CD4-positive, alpha-beta T cell treated with Interleukin-1 beta for 1 hour (primary cell): Measurements from ENCODE around the gene PIK3CD.

ENCODE experiments used
- DNase-seq, 2 donors: peaks; one replicate each; pipeline ENCODE4 v3.0.0-alpha.2; 2020 to 2022

The PIK3CD gene

DNA sequence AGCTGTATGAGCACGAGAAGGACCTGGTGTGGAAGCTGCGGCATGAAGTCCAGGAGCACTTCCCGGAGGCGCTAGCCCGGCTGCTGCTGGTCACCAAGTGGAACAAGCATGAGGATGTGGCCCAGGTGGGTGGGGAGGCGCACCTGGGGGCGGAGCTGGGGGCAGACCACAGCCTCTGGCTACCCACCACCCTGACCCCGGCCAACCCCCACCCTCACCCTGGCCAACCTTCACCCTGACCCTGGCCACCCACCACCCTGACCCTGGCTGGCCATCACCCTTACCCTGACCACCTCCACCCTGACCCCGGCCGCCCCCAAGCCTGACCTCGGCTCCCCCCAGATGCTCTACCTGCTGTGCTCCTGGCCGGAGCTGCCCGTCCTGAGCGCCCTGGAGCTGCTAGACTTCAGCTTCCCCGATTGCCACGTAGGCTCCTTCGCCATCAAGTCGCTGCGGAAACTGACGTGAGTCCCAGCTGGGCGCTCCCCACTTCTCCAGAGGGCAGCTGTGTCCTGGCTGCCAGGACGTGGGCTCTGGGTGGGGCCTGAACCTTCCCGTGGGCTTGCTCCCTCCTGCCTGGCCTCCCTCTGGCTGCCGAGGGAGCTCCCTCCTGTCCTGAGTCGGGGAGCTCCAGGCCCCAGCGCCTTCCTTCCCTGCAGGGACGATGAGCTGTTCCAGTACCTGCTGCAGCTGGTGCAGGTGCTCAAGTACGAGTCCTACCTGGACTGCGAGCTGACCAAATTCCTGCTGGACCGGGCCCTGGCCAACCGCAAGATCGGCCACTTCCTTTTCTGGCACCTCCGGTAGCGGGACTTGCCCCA is 69.5 kb downstream of the PIK3CD start:
- no peak for DNase-seq

DNA sequence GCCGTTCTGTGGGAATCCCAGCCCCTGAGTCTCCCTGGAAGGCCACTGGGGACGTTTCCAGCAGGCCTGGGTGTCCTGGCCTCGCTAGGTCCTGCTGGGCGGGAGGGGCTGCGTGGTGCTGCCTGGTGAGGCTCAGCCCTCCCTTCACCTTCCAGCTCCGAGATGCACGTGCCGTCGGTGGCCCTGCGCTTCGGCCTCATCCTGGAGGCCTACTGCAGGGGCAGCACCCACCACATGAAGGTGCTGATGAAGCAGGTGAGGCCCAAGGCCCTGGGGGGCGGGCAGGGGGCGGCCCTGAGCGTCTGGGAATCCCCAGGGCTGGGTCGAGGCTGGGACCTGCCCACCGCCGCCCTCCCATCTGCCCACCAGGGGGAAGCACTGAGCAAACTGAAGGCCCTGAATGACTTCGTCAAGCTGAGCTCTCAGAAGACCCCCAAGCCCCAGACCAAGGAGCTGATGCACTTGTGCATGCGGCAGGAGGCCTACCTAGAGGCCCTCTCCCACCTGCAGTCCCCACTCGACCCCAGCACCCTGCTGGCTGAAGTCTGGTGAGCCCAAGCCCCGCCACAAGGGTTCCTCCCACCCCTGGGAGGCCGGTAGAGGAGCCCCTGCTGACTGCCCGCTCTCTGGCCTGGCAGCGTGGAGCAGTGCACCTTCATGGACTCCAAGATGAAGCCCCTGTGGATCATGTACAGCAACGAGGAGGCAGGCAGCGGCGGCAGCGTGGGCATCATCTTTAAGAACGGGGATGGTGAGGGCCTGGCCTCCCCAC is 70.3 kb downstream of the PIK3CD start:
- DNase-seq, result peak; percentile 80 to 82

DNA sequence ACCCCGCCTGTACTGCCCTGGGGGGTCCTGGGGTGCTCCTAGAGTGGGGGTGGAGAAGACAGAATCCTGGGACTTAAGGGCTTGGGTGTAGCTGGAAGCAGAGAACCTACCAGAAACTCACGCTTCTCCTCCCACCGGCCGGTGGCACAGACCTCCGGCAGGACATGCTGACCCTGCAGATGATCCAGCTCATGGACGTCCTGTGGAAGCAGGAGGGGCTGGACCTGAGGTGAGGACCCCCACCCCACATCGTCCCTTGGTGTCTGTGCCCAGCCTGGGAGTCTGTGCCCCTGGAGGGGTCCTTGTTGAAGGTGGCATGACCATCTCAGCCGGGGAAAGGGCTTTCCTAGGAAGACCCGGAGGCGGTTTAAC is 70.8 kb downstream of the PIK3CD start:
- DNase-seq, result no peak

GRCh38 chr1:9723068-9723805 is 71.7 kb downstream of the PIK3CD start:
- DNase-seq, result no peak

DNA sequence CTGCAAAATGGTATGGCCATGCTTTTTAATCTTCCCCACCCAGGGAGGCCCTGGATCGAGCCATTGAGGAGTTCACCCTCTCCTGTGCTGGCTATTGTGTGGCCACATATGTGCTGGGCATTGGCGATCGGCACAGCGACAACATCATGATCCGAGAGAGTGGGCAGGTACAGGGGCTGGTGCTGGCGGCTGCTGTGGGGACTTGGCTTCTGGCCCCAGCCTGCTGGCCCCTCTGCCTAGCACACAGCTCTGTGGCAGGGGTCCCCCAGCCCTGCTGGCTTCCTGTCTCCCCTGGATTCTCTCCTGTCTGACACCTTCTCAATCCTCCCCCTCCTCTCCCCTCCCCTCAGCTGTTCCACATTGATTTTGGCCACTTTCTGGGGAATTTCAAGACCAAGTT is 72.4 kb downstream of the PIK3CD start:
- no peak for DNase-seq

GRCh38 chr1:9724706-9725476 is 73.4 kb downstream of the PIK3CD start:
- peak; percentile 73 to 75 for DNase-seq

- no peak for DNase-seq
These were observed 74.9 kb downstream of the PIK3CD start for GRCh38 chr1:9726406-9726805.

DNA sequence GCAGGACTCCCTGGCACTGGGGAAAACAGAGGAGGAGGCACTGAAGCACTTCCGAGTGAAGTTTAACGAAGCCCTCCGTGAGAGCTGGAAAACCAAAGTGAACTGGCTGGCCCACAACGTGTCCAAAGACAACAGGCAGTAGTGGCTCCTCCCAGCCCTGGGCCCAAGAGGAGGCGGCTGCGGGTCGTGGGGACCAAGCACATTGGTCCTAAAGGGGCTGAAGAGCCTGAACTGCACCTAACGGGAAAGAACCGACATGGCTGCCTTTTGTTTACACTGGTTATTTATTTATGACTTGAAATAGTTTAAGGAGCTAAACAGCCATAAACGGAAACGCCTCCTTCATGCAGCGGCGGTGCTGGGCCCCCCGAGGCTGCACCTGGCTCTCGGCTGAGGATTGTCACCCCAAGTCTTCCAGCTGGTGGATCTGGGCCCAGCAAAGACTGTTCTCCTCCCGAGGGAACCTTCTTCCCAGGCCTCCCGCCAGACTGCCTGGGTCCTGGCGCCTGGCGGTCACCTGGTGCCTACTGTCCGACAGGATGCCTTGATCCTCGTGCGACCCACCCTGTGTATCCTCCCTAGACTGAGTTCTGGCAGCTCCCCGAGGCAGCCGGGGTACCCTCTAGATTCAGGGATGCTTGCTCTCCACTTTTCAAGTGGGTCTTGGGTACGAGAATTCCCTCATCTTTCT is 75.5 kb downstream of the PIK3CD start:
- DNase-seq, result no peak

- DNase-seq, result peak; percentile 53 to 56
These were observed 77.1 kb downstream of the PIK3CD start for GRCh38 chr1:9728451-9729295.

- DNase-seq, result no peak
These were observed 78.0 kb downstream of the PIK3CD start for GRCh38 chr1:9729523-9729922.

DNA sequence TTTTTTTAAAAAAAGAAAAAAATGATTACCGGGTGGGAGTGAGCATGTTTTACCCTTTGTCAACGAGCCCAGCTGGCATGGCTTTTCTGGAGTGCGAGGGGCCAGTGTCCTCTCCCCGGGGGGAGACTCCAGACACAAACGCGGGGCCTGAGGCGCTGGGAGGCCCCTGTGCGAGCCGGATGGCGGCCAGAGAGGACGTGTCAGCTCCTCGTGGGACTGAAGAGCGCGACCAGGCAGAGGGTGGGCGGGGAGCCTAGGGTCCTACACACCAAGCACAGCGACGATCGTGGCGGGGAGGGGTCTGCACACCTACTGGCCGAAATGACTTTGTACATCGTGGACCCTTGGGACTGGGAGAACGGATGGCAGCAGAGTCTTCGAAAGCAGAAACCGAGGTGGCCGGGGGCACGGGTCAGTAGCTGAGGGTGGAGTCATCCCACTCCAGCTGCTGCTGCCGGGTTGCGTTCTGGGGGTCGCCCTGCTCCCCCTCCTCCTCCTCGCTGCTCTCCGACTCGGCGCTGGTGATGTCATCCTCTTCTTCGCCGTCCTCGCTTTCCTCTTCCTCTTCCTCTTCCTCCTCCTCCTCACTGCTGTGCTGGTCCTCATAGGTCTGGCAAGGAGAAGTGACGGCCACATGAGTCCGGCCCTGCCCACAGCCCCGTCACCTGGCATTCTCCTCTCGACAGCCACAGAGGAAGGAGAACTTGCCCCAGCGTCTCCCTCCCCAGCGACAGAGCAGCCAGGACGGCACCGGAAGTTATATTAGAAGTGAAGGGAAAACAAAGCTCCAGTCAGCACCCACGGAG is 78.8 kb downstream of the PIK3CD start:
- peak in 1 of 2 donors; percentile 70 for DNase-seq

DNA sequence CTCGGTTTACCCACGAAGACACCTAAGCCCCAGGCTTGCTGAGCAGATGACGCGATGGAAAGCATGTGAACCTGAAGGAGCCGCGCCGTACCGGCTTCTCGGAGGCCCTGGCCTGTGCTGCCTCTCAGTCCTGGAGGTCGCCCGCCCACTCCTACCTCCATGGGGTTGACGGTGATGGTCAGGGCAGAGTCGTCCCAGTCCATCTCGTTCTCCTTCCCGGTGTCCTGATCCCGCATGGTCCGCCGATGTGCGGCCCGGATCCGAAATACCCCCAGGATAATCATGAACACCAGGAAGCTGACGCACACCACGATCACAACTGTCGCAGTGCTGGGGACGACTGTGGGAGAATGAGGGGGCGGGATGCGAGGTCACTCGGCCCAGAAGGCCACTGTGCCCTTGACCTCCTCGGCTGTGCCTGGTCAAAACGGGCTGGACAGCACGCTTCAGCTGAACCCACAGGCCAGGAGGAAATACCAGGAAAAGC is 79.6 kb downstream of the PIK3CD start:
- DNase-seq, result no peak

- no peak for DNase-seq
These were observed 80.0 kb downstream of the PIK3CD start for GRCh38 chr1:9731561-9731960.

DNA sequence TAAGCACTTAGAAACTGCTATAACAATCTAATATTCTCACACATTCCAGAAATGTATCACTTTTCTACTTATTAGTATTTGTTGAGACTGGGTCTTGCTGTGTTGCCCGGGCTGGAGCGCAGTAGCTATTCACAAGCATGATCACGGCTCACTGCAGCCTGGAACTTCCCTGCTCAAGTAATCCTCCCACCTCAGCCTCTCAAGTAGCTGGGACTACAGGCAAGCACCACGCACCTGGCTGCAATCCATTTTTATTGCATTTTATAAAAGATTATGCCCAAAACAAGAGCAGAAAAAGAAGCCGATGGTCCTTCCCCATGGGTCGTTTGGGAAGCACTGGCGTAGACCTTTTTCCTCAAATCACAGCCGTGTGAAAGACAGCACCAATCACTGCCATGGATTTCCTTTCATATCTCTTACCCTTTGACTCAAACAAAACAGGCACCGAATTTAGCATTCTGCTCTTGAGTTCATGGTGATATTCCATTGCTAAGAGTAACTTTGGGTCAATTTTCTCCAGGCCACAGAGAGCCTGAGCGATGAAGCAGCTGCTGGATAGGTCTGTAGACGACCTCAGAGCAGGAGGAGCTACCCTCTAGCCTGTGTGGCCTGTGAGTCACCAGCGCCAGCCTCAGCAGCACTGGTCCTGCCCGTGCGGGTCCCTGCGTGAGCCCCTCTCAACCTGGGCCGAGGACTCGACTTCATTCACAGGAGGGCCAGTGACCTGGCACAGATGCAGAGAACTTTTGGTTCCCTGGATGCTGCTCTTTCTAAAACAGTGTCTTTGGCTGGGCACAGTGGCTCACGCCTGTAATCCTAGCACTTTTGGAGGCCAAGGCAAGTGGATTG is 80.8 kb downstream of the PIK3CD start:
- DNase-seq, result no peak

DNA sequence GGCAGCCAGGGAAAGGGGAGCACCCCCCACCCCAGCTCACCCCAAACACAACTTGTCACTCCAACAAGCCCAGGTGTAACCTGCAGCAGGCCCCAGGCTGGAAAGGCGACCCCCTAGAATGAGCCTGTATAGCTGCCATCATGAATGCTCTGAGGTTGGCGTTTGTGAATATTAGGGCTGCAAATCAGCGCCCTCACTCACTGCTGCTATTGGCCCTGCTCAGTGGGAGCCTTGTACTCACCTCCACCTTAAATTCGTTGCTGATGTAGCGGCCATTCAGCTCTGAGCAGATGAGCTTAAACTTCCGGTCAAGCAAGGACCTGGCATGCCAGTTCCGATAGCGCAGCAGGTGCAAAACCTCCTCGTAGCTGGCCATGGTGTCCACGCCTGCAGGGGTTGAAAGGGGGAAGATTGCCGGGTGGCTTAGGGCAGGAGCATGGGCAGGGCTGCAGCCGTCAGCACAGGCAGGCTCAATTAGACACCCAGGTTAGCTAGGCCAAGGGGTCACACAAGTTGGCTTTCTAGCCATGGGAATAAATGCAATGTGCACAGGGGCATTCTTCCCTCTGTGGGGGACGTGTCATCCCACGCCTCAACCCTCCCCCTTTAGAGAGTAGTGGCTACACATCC is 81.7 kb downstream of the PIK3CD start:
- DNase-seq, result no peak

- no peak for DNase-seq
These were observed 84.3 kb downstream of the PIK3CD start for GRCh38 chr1:9735800-9736199.

DNA sequence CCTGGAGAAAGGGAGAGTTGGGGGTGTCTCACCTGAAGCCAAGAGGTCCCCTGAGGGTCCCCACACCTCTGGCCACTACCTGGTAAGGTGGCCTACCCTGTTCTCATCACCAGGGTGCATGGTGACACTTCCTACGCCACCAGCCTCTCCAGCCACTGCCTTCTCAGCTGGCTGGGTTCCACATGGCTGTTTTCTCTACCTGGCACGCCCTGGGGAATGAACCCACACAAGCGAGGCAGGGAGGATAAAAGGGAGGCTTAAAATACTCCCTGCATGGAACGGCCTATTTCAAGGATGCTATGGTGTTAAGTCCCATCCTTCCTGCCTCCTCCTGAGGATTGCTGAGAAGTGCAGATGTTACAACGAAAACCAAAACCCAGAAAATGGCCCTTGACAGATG is 84.7 kb downstream of the PIK3CD start:
- DNase-seq, result no peak

GRCh38 chr1:9737057-9737456 is 85.5 kb downstream of the PIK3CD start:
- DNase-seq, result no peak

GRCh38 chr1:9737671-9738070 is 86.1 kb downstream of the PIK3CD start:
- DNase-seq, result no peak
